CD4-positive, alpha-beta memory T cell (primary cell): Measurements from ENCODE around the gene RECK. TPM values are rescaled to one million over a fixed set of nuclear protein-coding genes. Genes with fewer than 3 reads are reported as not detected.
"Not testable (repeated sequence)": the region's sequence is repeated elsewhere in the genome, so short reads cannot be mapped to it uniquely, and the experiment has no call there.

Source experiments
- CTCF ChIA-PET: fragments of 350-600 bp; sonication (Branson Sonifier 250); formaldehyde crosslinking; loops from one replicate; lab custom pipeline; 2021; ENCODE audit warnings: inconsistent platforms; ENCODE audit not compliant: partially characterized antibody; lab: Charles Lee
- POLR2A ChIA-PET: fragments of 350-600 bp; sonication (Branson Sonifier 250); formaldehyde crosslinking; loops from one replicate; lab custom pipeline; 2021; ENCODE audit not compliant: partially characterized antibody; lab: Charles Lee
- DNase-seq, 5 donors: peaks; one replicate each; pipeline versions ENCODE4 v3.0.0 to v3.0.0-alpha.2; 2020 to 2022; ENCODE audit warnings: mixed read lengths in 1 of 5
- H3K27ac ChIP-seq: one replicate; pipeline ENCODE4 v1.7.0; 2013; ENCODE audit warnings: low read depth, low read length
- H3K27me3 ChIP-seq: 2 replicates; pipeline ENCODE4 v1.7.0; 2013; ENCODE audit warnings: mild to moderate bottlenecking, low read length, moderate library complexity; ENCODE audit not compliant: insufficient read depth
- H3K36me3 ChIP-seq: 2 replicates; pipeline ENCODE4 v1.7.0; 2013; ENCODE audit warnings: mild to moderate bottlenecking, low read length, moderate library complexity; ENCODE audit not compliant: insufficient read depth
- H3K4me1 ChIP-seq: 2 replicates; pipeline ENCODE4 v1.7.0; 2013; ENCODE audit warnings: mild to moderate bottlenecking, low read length, moderate library complexity; ENCODE audit not compliant: insufficient read depth
- H3K4me3 ChIP-seq, 2 donors: one replicate each; pipeline ENCODE4 v1.7.0; 2013; ENCODE audit warnings: low read length in 2 of 2, mild to moderate bottlenecking in 1 of 2
- H3K9me3 ChIP-seq, 2 donors: one replicate each; pipeline ENCODE4 v1.7.0; 2013; ENCODE audit warnings: low read length in 2 of 2, control low read depth in 1 of 2; ENCODE audit not compliant: control insufficient read depth in 1 of 2
- H3K27ac Mint-ChIP-seq, 7 donors: one replicate each; pipeline ENCODE4 v1.8.0; 2020 to 2021; ENCODE audit warnings: mixed read lengths in 7 of 7, mild to moderate bottlenecking in 6 of 7, inconsistent platforms in 3 of 7, moderate library complexity in 3 of 7
- H3K27me3 Mint-ChIP-seq, 2 donors: one replicate each; pipeline ENCODE4 v1.8.0; 2020 to 2021; ENCODE audit warnings: mixed read lengths in 2 of 2
- H3K36me3 Mint-ChIP-seq, 2 donors: one replicate each; pipeline ENCODE4 v1.8.0; 2020 to 2021; ENCODE audit warnings: mixed read lengths in 2 of 2, inconsistent platforms in 1 of 2, mild to moderate bottlenecking in 1 of 2
- H3K4me1 Mint-ChIP-seq, 4 donors: one replicate each; pipeline ENCODE4 v1.8.0; 2020 to 2021; ENCODE audit warnings: mixed read lengths in 4 of 4, mild to moderate bottlenecking in 1 of 4
- H3K4me3 Mint-ChIP-seq, 8 donors: one replicate each; pipeline ENCODE4 v1.8.0; 2020 to 2021; ENCODE audit warnings: mixed read lengths in 8 of 8, mild to moderate bottlenecking in 7 of 8, moderate library complexity in 6 of 8, inconsistent platforms in 3 of 8
- H3K9me3 Mint-ChIP-seq, 8 donors: one replicate each; pipeline ENCODE4 v1.8.0; 2020 to 2021; ENCODE audit warnings: mixed read lengths in 8 of 8, mild to moderate bottlenecking in 5 of 8, inconsistent platforms in 3 of 8, moderate library complexity in 1 of 8
- intact Hi-C: fragments of 100-400 bp; cut with micrococcal nuclease; formaldehyde crosslinking; loops from one replicate; pipeline ENCODE4 v1.15.1; 2023
- polyA plus RNA-seq, 2 donors: library from polyadenylated mRNA; unstranded; fragments of 300-500 nt; fragmentation: Illumina TruSeq; gene quantifications; one replicate each; pipeline ENCODE4 v1.2.3, GENCODE V29; 2021
- total RNA-seq, 2 experiments: library from RNA; stranded (reverse); gene quantifications; one replicate each; pipeline ENCODE4 v1.2.3, GENCODE V29; 2021

Gene RECK
- total and polyA plus RNA-seq, 4 experiments from 2014 or later, result 12.1 to 26.9 (median 14.4) TPM

GRCh38 chr9:36082931-36083330 lies 46.2 kb downstream of the RECK start:
- intact Hi-C loops, result no loop called here
- ChIA-PET POLR2A (no interaction called here), CTCF (no interaction called here)
- Mint-ChIP-seq H3K9me3 (peaks cover 0 to 4% (median 0%) of the 10 kb centered on the region in 8 donors), H3K27me3 (no peaks in the 10 kb centered on the region), H3K36me3 (peaks cover 35 to 41% of the 10 kb centered on the region in 2 donors), H3K27ac (no peak overlapping the region), H3K4me3 (no peak overlapping the region), H3K4me1 (no peaks in the 10 kb centered on the region)
- Histone ChIP-seq H3K27me3 (no peaks in the 10 kb centered on the region), H3K4me1 (no peaks in the 10 kb centered on the region), H3K9me3 (no peaks in the 10 kb centered on the region), H3K4me3 (no peak overlapping the region), H3K36me3 (no peaks in the 10 kb centered on the region), H3K27ac (no peak overlapping the region)
- DNase-seq, result no peak

DNA sequence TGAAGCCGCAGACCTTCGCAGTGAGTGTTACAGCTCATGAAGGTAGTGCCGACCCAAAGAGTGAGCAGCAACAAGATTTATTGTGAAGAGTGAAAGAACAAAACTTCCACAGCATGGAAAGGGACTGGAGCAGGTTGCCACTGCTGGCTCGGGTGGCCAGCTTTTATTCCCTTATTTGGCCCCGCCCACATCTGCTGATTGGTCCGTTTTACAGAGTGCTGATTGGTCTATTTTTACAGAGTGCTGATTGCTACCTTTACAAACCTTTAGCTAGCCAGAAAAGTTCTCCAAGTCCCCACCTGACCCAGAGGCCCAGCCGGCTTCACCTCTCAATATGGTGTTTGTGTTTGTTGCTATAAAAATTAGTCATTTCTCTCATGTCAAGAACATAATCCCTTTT lies 49.7 kb downstream of the RECK start:
- peaks cover 0 to 4% (median 0%) of the 10 kb centered on the region in 8 donors for H3K9me3 Mint-ChIP-seq
- peaks cover 0 to under 1% (median under 1%) of the 10 kb centered on the region in 4 donors for H3K4me1 Mint-ChIP-seq
- Histone ChIP-seq H3K9me3 (no peaks in the 10 kb centered on the region), H3K27ac (no peak overlapping the region), H3K36me3 (no peaks in the 10 kb centered on the region), H3K27me3 (no peaks in the 10 kb centered on the region), H3K4me1 (no peaks in the 10 kb centered on the region), H3K4me3 (no peak overlapping the region)
- peaks cover 33 to 37% of the 10 kb centered on the region in 2 donors for H3K36me3 Mint-ChIP-seq
- CTCF ChIA-PET, result interaction anchor here (4.1 kb wide), 1 partner anchor 16 kb away, joined by 25 read pairs; no protein-coding TSS in a partner anchor
- POLR2A ChIA-PET, result no interaction called here
- H3K27ac Mint-ChIP-seq, result peak overlapping the region in 1 of 7 donors; percentile 61
- DNase-seq, result no peak
- H3K4me3 Mint-ChIP-seq, result no peak overlapping the region
- intact Hi-C loops, result no loop called here
- no peaks in the 10 kb centered on the region for H3K27me3 Mint-ChIP-seq

DNA sequence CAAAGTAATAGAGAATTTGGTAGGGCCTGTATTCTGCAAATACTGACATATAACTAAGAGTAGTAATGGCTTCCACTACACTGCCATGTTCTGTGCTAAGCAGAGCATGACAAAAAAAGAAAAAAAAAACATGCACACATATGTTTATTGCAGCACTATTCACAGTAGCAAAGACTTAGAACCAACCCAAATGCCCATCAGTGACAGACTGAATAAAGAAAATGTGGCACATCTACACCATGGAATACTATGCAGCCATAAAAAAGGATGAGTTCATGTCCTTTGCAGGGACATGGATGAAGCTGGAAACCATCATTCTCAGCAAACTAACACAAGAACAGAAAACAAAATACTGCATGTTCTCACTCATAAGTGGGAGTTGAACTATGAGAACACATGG lies 50.3 kb downstream of the RECK start:
- H3K27ac ChIP-seq, H3K9me3 ChIP-seq, H3K36me3 ChIP-seq, H3K9me3 Mint-ChIP-seq, POLR2A ChIA-PET, H3K4me3 Mint-ChIP-seq, H3K4me1 ChIP-seq, H3K27ac Mint-ChIP-seq, DNase-seq, intact Hi-C loops, H3K27me3 ChIP-seq, H3K4me3 ChIP-seq, H3K4me1 Mint-ChIP-seq, H3K27me3 Mint-ChIP-seq: not testable (repeated sequence)
- CTCF ChIA-PET, result interaction anchor here (1.1 to 4.1 kb wide), 3 partner anchors 15 to 87 kb away, joined by 3 to 25 read pairs (median 3); no protein-coding TSS in a partner anchor
- H3K36me3 Mint-ChIP-seq, result peaks cover 32 to 37% of the 10 kb centered on the region in 2 donors

DNA sequence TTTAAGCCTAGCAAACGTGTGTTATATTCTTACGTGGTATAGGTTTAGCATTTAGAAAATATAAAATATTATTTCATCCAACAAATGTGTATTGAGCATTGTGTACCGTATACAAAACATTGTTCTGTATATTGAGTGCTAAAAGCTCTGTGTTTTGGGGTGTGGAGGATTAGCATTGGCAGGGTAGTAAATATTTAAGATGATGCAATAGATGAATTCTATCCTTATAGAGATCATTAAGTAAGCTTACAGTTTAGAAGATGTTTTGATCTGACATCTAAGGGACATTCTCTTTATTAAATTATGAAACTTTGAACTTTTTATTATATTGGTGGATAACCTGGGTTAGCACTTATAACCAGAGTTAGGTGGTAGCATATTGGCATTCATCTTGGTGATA lies 51.3 kb downstream of the RECK start:
- CTCF ChIA-PET, result interaction anchor here (1.1 to 4.1 kb wide), 3 partner anchors 14 to 86 kb away, joined by 3 to 25 read pairs (median 3); no protein-coding TSS in a partner anchor
- Histone ChIP-seq H3K36me3 (no peaks in the 10 kb centered on the region), H3K9me3 (no peaks in the 10 kb centered on the region), H3K4me1 (peaks cover 7% of the 10 kb centered on the region), H3K4me3 (no peak overlapping the region), H3K27me3 (no peaks in the 10 kb centered on the region), H3K27ac (no peak overlapping the region)
- no peak overlapping the region for H3K4me3 Mint-ChIP-seq
- H3K4me1 Mint-ChIP-seq, result peaks cover 10 to 17% (median 14%) of the 10 kb centered on the region in 4 donors
- peaks cover 28 to 34% of the 10 kb centered on the region in 2 donors for H3K36me3 Mint-ChIP-seq
- H3K9me3 Mint-ChIP-seq, result peaks cover 0 to 7% (median 0%) of the 10 kb centered on the region in 8 donors
- no peaks in the 10 kb centered on the region for H3K27me3 Mint-ChIP-seq
- intact Hi-C loops, result no loop called here
- POLR2A ChIA-PET, result no interaction called here
- no peak for DNase-seq
- H3K27ac Mint-ChIP-seq, result no peak overlapping the region

DNA sequence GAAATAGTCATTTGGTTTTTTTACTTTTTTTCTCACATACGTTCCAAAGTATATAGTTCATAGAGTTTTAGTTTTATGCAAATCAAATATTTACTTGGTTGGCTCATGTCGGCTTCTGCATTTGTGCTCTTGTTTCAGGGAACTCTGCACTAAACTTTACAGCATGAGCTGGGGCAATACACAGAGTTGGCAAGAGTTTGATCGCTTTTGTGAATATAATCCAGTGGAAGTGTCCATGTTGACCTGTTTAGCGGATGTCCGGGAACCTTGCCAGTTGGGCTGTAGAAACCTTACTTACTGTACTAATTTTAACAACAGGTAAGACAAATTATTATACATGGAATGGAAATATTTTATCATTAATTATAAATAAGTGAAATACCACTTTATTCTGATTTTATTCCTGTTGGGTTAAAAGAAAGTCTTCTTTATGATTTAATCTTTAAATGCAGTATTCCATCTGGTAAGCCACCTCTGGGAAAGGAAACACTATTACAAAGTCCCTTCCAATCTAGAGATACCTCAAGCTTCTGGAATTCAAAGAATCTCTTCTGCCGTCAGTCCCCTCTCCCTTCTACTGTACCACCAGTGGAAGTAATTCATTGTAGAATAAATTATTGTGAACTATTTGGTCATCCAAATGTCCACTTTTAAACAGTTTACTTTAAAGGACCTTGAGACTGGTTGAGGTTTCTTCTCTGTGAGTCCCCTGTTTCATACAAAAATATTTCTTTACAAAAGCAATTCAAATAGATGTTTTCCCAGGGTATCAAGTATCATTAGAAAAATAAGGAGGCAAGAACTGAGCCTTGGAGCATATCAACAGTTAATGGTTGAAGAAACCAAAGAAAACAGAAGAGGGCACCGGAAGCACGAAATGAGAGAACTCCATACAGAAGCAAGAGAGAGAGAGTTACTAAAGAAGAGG lies 54.6 kb downstream of the RECK start:
- Histone ChIP-seq H3K4me1 (peaks cover 7% of the 10 kb centered on the region), H3K9me3 (no peaks in the 10 kb centered on the region), H3K27ac (no peak overlapping the region), H3K4me3 (no peak overlapping the region), H3K36me3 (no peaks in the 10 kb centered on the region), H3K27me3 (no peaks in the 10 kb centered on the region)
- peaks cover 10 to 19% of the 10 kb centered on the region in 2 donors for H3K36me3 Mint-ChIP-seq
- intact Hi-C loops, result no loop called here
- H3K4me1 Mint-ChIP-seq, result peaks cover 11 to 19% (median 16%) of the 10 kb centered on the region in 4 donors
- ChIA-PET POLR2A (interaction anchor here (0.7 kb wide), 1 partner anchor 132 kb away, joined by 3 read pairs; no protein-coding TSS in a partner anchor), CTCF (interaction anchor here (0.8 to 1.9 kb wide), 3 partner anchors 10 to 98 kb away, joined by 3 to 7 read pairs (median 6); no protein-coding TSS in a partner anchor)
- peak overlapping the region in 7 of 8 donors; percentile 21 to 75 (median 63) for H3K4me3 Mint-ChIP-seq
- no peak for DNase-seq
- peak overlapping the region in 6 of 7 donors; percentile 32 to 88 (median 68) for H3K27ac Mint-ChIP-seq
- H3K9me3 Mint-ChIP-seq, result peaks cover 0 to 4% (median 0%) of the 10 kb centered on the region in 8 donors
- H3K27me3 Mint-ChIP-seq, result no peaks in the 10 kb centered on the region

GRCh38 chr9:36092014-36092413 lies 55.3 kb downstream of the RECK start:
- Mint-ChIP-seq H3K9me3 (peaks cover 0 to 4% (median 0%) of the 10 kb centered on the region in 8 donors), H3K4me1 (peaks cover 11 to 19% (median 16%) of the 10 kb centered on the region in 4 donors), H3K4me3 (peak overlapping the region in 5 of 8 donors; percentile 62 to 75 (median 72)), H3K27ac (peak overlapping the region in 6 of 7 donors; percentile 32 to 94 (median 76)), H3K27me3 (no peaks in the 10 kb centered on the region), H3K36me3 (peaks cover 3 to 12% of the 10 kb centered on the region in 2 donors)
- ChIA-PET CTCF (interaction anchor here (0.7 to 2.0 kb wide), 6 partner anchors 9 to 98 kb away, joined by 3 to 15 read pairs (median 4); no protein-coding TSS in a partner anchor), POLR2A (interaction anchor here (0.6 to 1.2 kb wide), 4 partner anchors 19 to 444 kb away, joined by 3 to 5 read pairs (median 4); partner anchors contain the start of gene GLIPR2)
- H3K4me3 ChIP-seq, result no peak overlapping the region
- no peak overlapping the region for H3K27ac ChIP-seq
- intact Hi-C loops, result no loop called here
- no peaks in the 10 kb centered on the region for H3K27me3 ChIP-seq
- no peak for DNase-seq
- H3K4me1 ChIP-seq, result peaks cover 7% of the 10 kb centered on the region
- H3K36me3 ChIP-seq, result no peaks in the 10 kb centered on the region
- H3K9me3 ChIP-seq, result no peaks in the 10 kb centered on the region
